ENCODE data around the gene IFI35. TPM values are rescaled to one million over a fixed set of nuclear protein-coding genes. Genes with fewer than 3 reads are reported as not detected.

Gene IFI35
- total RNA-seq, 1 experiment from 2014 or later = 4.7 TPM

GRCh38 chr17:43026595-43026994 lies 20.0 kb downstream of the IFI35 start:
- Mint-ChIP-seq H3K36me3 (peaks cover 9% of the 10 kb centered on the region), H3K4me1 (peaks cover 46% of the 10 kb centered on the region), H3K27ac (no peak overlapping the region), H3K9me3 (no peaks in the 10 kb centered on the region), H3K4me3 (peak overlapping the region; percentile 85), H3K27me3 (ENCODE audit: low read depth) (peaks cover 3% of the 10 kb centered on the region; the same call in 1 of the 2 replicates)
- CTCF ChIA-PET = interaction anchor here (0.6 to 3.0 kb wide), 4 partner anchors 15 to 99 kb away, joined by 3 to 45 read pairs (median 4); partner anchors contain the start of genes BRCA1 and RPL27
- DNase-seq (ENCODE audit: low spot score) (no peak), ATAC-seq (no peak)
- POLR2A ChIA-PET = no interaction called here
- no peak for TF ChIP-seq ELF4 (CRISPR knock-in tag; IDR thresholded peaks at IDR 0.05; ENCODE audit: low read depth)

- peak overlapping the region; percentile 86 for H3K27ac Mint-ChIP-seq
- ChIA-PET POLR2A (interaction anchor here (0.5 to 0.7 kb wide), 2 partner anchors 98 to 288 kb away, joined by 4 to 5 read pairs; partner anchors contain the start of gene BRCA1), CTCF (interaction anchor here (0.6 to 1.6 kb wide), 5 partner anchors 10 to 98 kb away, joined by 3 to 7 read pairs (median 4); partner anchors contain the start of genes BRCA1 and RPL27)
- peaks cover 3% of the 10 kb centered on the region; the same call in 1 of the 2 replicates for H3K27me3 Mint-ChIP-seq (ENCODE audit: low read depth)
- DNase-seq (ENCODE audit: low spot score) (peak; percentile 56), ATAC-seq (peak; percentile 15)
- peaks cover 9% of the 10 kb centered on the region for H3K36me3 Mint-ChIP-seq
- TF ChIP-seq ELF4 (CRISPR knock-in tag; IDR thresholded peaks at IDR 0.05; ENCODE audit: low read depth) (no peak), FOXP1 (CRISPR knock-in tag; IDR thresholded peaks at IDR 0.05; ENCODE audit: borderline replicate concordance) (no peak), ZNF416 (CRISPR knock-in tag; IDR thresholded peaks at IDR 0.05) (0 out of 2 replicates have a peak, but pooled peaks have one; percentile 20), SOX15 (CRISPR knock-in tag; IDR thresholded peaks at IDR 0.05) (no peak), ETV6 (CRISPR knock-in tag; IDR thresholded peaks at IDR 0.05) (0 out of 2 replicates have a peak, but pooled peaks have one; percentile 40)
- TF ChIP-seq, protein P1, sequence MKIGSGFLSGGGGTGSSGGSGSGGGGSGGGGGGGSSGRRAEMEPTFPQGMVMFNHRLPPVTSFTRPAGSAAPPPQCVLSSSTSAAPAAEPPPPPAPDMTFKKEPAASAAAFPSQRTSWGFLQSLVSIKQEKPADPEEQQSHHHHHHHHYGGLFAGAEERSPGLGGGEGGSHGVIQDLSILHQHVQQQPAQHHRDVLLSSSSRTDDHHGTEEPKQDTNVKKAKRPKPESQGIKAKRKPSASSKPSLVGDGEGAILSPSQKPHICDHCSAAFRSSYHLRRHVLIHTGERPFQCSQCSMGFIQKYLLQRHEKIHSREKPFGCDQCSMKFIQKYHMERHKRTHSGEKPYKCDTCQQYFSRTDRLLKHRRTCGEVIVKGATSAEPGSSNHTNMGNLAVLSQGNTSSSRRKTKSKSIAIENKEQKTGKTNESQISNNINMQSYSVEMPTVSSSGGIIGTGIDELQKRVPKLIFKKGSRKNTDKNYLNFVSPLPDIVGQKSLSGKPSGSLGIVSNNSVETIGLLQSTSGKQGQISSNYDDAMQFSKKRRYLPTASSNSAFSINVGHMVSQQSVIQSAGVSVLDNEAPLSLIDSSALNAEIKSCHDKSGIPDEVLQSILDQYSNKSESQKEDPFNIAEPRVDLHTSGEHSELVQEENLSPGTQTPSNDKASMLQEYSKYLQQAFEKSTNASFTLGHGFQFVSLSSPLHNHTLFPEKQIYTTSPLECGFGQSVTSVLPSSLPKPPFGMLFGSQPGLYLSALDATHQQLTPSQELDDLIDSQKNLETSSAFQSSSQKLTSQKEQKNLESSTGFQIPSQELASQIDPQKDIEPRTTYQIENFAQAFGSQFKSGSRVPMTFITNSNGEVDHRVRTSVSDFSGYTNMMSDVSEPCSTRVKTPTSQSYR (CRISPR knock-in tag; IDR thresholded peaks at IDR 0.05) = 0 out of 2 replicates have a peak, but pooled peaks have one; percentile 48
- peaks cover 49% of the 10 kb centered on the region for H3K4me1 Mint-ChIP-seq
- no peaks in the 10 kb centered on the region for H3K9me3 Mint-ChIP-seq
- peak overlapping the region; percentile 44 for H3K4me3 Mint-ChIP-seq
Measured at GRCh38 chr17:43027091-43028032, 20.8 kb downstream of the IFI35 start.

DNA sequence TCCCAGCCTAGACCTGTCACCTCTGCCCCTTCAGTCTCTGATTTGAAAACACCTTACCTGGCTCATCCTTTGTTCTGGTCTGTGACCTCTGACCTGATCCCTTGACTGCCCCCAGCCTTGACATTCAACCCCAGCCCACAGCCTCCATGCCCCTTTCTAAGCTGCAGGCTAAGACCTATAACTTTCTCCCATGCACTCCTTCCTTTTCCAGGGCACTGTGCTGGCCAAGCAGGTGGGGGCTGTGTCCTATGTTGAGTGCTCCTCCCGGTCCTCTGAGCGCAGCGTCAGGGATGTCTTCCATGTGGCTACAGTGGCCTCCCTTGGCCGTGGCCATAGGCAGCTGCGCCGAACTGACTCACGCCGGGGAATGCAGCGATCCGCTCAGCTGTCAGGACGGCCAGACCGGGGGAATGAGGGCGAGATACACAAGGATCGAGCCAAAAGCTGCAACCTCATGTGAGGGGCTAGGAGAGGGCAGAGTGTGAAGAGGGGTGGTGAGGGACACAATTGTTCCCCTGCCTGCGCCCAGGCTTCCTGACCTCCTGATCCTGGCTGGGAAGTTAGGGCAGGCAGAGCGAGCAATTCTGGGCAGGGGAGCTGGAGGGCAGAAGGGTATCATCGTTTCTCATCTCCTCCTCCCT lies 21.8 kb downstream of the IFI35 start:
- TF ChIP-seq, protein P2, sequence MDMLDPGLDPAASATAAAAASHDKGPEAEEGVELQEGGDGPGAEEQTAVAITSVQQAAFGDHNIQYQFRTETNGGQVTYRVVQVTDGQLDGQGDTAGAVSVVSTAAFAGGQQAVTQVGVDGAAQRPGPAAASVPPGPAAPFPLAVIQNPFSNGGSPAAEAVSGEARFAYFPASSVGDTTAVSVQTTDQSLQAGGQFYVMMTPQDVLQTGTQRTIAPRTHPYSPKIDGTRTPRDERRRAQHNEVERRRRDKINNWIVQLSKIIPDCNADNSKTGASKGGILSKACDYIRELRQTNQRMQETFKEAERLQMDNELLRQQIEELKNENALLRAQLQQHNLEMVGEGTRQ (CRISPR knock-in tag; IDR thresholded peaks at IDR 0.05) = no peak
- TF ChIP-seq TCF7 (CRISPR knock-in tag; IDR thresholded peaks at IDR 0.05; ENCODE audit: low read depth) = 0 out of 2 replicates have a peak, but pooled peaks have one; percentile 69
- Mint-ChIP-seq H3K9me3 (no peaks in the 10 kb centered on the region), H3K27ac (peak overlapping the region; percentile 86), H3K36me3 (peaks cover 9% of the 10 kb centered on the region), H3K4me1 (peaks cover 53% of the 10 kb centered on the region), H3K4me3 (peak overlapping the region; percentile 21; the same call in 1 of the 2 replicates), H3K27me3 (ENCODE audit: low read depth) (peaks cover 3% of the 10 kb centered on the region; the same call in 1 of the 2 replicates)
- ATAC-seq = no peak
- ChIA-PET POLR2A (no interaction called here), CTCF (no interaction called here)
- no peak for DNase-seq (ENCODE audit: low spot score)

GRCh38 chr17:43030137-43030767 lies 23.7 kb downstream of the IFI35 start:
- H3K4me3 Mint-ChIP-seq = no peak overlapping the region
- no peaks in the 10 kb centered on the region for H3K9me3 Mint-ChIP-seq
- H3K27ac Mint-ChIP-seq = peak overlapping the region; percentile 68
- CTCF ChIA-PET = interaction anchor here (0.6 kb wide), 1 partner anchor 95 kb away, joined by 4 read pairs; the partner anchor contains the start of gene BRCA1
- peaks cover 3% of the 10 kb centered on the region; the same call in 1 of the 2 replicates for H3K27me3 Mint-ChIP-seq (ENCODE audit: low read depth)
- no peak for ATAC-seq
- no peak for DNase-seq (ENCODE audit: low spot score)
- H3K36me3 Mint-ChIP-seq = peaks cover 9% of the 10 kb centered on the region
- POLR2A ChIA-PET = no interaction called here
- H3K4me1 Mint-ChIP-seq = peaks cover 72% of the 10 kb centered on the region
- TF ChIP-seq FOXJ3 (CRISPR knock-in tag; IDR thresholded peaks at IDR 0.05; ENCODE audit: borderline replicate concordance) = no peak
- TF ChIP-seq FOXP4 (CRISPR knock-in tag; IDR thresholded peaks at IDR 0.05) = no peak
- no peak for TF ChIP-seq ZNF317 (CRISPR knock-in tag; IDR thresholded peaks at IDR 0.05; ENCODE audit: borderline replicate concordance, low read depth)
- TF ChIP-seq, protein P3, sequence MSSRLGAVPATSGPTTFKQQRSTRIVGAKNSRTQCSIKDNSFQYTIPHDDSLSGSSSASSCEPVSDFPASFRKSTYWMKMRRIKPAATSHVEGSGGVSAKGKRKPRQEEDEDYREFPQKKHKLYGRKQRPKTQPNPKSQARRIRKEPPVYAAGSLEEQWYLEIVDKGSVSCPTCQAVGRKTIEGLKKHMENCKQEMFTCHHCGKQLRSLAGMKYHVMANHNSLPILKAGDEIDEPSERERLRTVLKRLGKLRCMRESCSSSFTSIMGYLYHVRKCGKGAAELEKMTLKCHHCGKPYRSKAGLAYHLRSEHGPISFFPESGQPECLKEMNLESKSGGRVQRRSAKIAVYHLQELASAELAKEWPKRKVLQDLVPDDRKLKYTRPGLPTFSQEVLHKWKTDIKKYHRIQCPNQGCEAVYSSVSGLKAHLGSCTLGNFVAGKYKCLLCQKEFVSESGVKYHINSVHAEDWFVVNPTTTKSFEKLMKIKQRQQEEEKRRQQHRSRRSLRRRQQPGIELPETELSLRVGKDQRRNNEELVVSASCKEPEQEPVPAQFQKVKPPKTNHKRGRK (CRISPR knock-in tag; IDR thresholded peaks at IDR 0.05; ENCODE audit: borderline replicate concordance) = no peak
- TF ChIP-seq, protein P4, sequence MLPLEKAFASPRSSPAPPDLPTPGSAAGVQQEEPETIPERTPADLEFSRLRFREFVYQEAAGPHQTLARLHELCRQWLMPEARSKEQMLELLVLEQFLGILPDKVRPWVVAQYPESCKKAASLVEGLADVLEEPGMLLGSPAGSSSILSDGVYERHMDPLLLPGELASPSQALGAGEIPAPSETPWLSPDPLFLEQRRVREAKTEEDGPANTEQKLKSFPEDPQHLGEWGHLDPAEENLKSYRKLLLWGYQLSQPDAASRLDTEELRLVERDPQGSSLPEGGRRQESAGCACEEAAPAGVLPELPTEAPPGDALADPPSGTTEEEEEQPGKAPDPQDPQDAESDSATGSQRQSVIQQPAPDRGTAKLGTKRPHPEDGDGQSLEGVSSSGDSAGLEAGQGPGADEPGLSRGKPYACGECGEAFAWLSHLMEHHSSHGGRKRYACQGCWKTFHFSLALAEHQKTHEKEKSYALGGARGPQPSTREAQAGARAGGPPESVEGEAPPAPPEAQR (CRISPR knock-in tag; IDR thresholded peaks at IDR 0.05) = no peak
- TF ChIP-seq ZNF396 (CRISPR knock-in tag; IDR thresholded peaks at IDR 0.05; ENCODE audit: borderline replicate concordance) = no peak

Measured in WTC11 (cell line).